T-helper 2 cell treated with Interferon-gamma antibody and Interleukin-4, amounts not matched to agents 5 μg/mL and 100 μg/mL, for 36 hours (primary cell): ENCODE results near the gene UXS1.
A peak's percentile ranks its signal among the peaks of the same experiment; 100 is the strongest.

ENCODE experiments used
- DNase-seq: peaks from one replicate; pipeline ENCODE4 v3.0.0; 2021; ENCODE audit warnings: low spot score
- H3K27ac Mint-ChIP-seq: one replicate; pipeline ENCODE4 v1.8.0; 2021; ENCODE audit warnings: mild to moderate bottlenecking, mixed read lengths
- H3K27me3 Mint-ChIP-seq: one replicate; pipeline ENCODE4 v1.8.0; 2021; ENCODE audit warnings: low read depth, mixed read lengths
- H3K36me3 Mint-ChIP-seq: one replicate; pipeline ENCODE4 v1.8.0; 2021; ENCODE audit warnings: low read depth, mixed read lengths
- H3K4me1 Mint-ChIP-seq: one replicate; pipeline ENCODE4 v1.8.0; 2021; ENCODE audit warnings: low read depth, mixed read lengths
- H3K4me3 Mint-ChIP-seq: one replicate; pipeline ENCODE4 v1.8.0; 2022; ENCODE audit warnings: mild to moderate bottlenecking, moderate library complexity, mixed read lengths
- H3K9me3 Mint-ChIP-seq: one replicate; pipeline ENCODE4 v1.8.0; 2021; ENCODE audit warnings: mixed read lengths

Gene UXS1

DNA sequence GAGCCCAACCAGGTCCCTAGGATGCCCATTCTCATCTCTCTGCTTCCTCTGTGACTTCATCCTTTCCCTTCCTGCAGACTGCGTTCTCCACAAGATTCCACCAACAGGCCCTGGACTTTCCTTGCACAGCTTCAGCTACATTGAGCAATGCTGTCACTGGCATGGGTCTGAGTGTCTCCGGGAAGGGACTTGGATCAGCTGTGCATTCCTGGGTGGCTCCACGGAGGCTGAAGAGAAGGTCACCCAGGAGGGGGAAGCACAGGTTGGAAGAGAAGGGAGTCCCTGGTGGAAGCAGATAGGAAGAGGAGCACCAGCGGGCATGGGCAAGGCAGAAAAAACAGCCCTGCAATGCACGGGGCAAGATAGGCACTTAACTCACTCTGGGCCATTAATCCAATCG lies 140.5 kb downstream of the UXS1 start:
- H3K4me3 Mint-ChIP-seq = no peak overlapping the region
- no peak for DNase-seq
- H3K36me3 Mint-ChIP-seq = peaks cover 7% of the 10 kb centered on the region
- no peaks in the 10 kb centered on the region for H3K9me3 Mint-ChIP-seq
- H3K27ac Mint-ChIP-seq = peak overlapping the region; percentile 46
- H3K27me3 Mint-ChIP-seq = peaks cover 5% of the 10 kb centered on the region
- H3K4me1 Mint-ChIP-seq = peaks cover 39% of the 10 kb centered on the region

DNA sequence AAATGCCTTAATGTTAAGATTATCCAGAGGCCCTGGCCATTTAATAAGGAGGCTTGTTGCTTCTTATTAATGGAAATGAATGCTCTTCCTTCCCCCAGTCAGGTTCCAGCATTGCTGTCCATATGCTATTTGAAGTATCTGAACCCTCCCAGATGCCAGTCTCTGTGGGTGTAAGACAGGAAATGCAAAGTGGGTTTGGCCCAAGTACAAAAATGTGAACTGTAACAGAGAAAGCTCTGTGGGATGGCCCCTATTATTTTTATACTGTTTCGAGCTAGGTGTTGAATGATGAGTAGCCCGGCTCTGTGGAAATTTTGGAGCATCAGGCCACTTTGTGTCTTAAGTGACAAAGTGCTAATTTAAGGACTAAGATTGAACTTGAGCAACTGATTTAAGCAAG lies 141.0 kb downstream of the UXS1 start:
- H3K4me1 Mint-ChIP-seq = peaks cover 35% of the 10 kb centered on the region
- H3K9me3 Mint-ChIP-seq = no peaks in the 10 kb centered on the region
- H3K27ac Mint-ChIP-seq = no peak overlapping the region
- peaks cover 7% of the 10 kb centered on the region for H3K36me3 Mint-ChIP-seq
- DNase-seq = no peak
- H3K4me3 Mint-ChIP-seq = peak overlapping the region; percentile 6
- peaks cover 6% of the 10 kb centered on the region for H3K27me3 Mint-ChIP-seq

- Mint-ChIP-seq H3K27ac (no peak overlapping the region), H3K27me3 (peaks cover 2% of the 10 kb centered on the region), H3K4me3 (no peak overlapping the region), H3K9me3 (no peaks in the 10 kb centered on the region), H3K36me3 (no peaks in the 10 kb centered on the region), H3K4me1 (peaks cover 2% of the 10 kb centered on the region)
- DNase-seq = no peak
Measured at GRCh38 chr2:106044859-106045258, 149.2 kb downstream of the UXS1 start.

DNA sequence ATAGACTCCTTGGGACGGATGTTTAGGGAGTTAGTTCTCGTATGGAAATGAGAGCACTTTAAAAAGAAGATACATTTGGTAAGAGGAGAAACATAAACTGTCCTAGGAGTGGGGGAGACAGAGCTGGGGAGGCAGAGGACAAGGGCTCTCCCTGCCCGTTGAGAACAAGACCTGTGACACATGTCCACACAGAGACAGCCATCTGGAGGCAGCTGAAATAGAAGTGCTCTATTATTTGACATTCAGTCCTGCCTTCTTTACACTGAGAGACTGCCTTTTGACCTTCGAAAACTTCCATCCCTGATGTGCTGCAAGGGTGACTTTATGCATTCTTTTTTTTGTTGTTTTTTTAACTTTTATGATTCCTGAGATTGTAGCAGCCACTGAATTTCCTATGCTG lies 150.1 kb downstream of the UXS1 start:
- DNase-seq = no peak
- Mint-ChIP-seq H3K4me1 (peaks cover 2% of the 10 kb centered on the region), H3K9me3 (no peaks in the 10 kb centered on the region), H3K27me3 (peaks cover 4% of the 10 kb centered on the region), H3K27ac (no peak overlapping the region), H3K4me3 (no peak overlapping the region), H3K36me3 (no peaks in the 10 kb centered on the region)
